Measurements from ENCODE around the gene RAB3C.

DNA sequence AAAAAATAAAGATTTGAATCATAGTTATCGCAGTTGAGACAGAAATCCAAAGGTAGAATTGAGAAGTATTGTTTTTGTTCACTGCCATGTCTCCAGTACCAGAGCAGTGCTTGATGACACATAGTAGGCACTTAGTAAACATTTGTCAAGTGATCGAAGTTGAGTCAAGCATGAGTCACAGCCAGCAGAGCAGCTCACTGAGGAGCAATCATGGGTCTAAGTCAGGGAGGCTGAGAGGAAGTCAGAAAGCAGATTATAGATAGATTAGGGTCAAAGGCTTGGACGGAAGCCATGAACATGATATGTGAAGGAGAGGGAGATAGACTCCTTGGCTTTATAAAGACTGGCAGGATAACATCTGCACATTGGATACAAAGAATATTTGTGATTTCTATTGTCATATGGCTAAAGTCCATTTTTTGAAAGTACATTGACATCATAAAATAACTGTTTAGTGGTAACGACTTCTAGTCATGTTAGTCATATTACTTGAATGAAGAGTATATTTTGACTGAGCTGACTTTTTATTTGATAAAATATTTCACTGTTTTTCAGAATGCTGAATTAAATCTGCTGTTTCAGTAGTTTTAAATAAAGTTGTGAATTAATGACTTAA, 168.5 kb downstream of the RAB3C start:
- TF ChIP-seq POLR2A (IDR thresholded peaks at IDR 0.05) (no peak), CTCF (IDR thresholded peaks at IDR 0.05) (no peak)
